Measurements from ENCODE around the gene FAF1. TPM values are rescaled to one million over a fixed set of nuclear protein-coding genes. Genes with fewer than 3 reads are reported as not detected.
A peak's percentile ranks its signal among the peaks of the same experiment; 100 is the strongest.

The FAF1 gene
- total and polyA plus RNA-seq, 9 of the 15 experiments (the other 6 are each of a cell fraction or from before 2014, with no cell fraction given), result 48.7 to 225 (median 118) TPM

GRCh38 chr1:50977575-50978143 lies 17.6 kb upstream of the FAF1 start (continued):
- TF ChIP-seq, protein P1, sequence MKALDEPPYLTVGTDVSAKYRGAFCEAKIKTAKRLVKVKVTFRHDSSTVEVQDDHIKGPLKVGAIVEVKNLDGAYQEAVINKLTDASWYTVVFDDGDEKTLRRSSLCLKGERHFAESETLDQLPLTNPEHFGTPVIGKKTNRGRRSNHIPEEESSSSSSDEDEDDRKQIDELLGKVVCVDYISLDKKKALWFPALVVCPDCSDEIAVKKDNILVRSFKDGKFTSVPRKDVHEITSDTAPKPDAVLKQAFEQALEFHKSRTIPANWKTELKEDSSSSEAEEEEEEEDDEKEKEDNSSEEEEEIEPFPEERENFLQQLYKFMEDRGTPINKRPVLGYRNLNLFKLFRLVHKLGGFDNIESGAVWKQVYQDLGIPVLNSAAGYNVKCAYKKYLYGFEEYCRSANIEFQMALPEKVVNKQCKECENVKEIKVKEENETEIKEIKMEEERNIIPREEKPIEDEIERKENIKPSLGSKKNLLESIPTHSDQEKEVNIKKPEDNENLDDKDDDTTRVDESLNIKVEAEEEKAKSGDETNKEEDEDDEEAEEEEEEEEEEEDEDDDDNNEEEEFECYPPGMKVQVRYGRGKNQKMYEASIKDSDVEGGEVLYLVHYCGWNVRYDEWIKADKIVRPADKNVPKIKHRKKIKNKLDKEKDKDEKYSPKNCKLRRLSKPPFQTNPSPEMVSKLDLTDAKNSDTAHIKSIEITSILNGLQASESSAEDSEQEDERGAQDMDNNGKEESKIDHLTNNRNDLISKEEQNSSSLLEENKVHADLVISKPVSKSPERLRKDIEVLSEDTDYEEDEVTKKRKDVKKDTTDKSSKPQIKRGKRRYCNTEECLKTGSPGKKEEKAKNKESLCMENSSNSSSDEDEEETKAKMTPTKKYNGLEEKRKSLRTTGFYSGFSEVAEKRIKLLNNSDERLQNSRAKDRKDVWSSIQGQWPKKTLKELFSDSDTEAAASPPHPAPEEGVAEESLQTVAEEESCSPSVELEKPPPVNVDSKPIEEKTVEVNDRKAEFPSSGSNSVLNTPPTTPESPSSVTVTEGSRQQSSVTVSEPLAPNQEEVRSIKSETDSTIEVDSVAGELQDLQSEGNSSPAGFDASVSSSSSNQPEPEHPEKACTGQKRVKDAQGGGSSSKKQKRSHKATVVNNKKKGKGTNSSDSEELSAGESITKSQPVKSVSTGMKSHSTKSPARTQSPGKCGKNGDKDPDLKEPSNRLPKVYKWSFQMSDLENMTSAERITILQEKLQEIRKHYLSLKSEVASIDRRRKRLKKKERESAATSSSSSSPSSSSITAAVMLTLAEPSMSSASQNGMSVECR (CRISPR knock-in tag; IDR thresholded peaks at IDR 0.05), result no peak; the same call in 1 of the 2 replicates
- TF ChIP-seq ZNF445 (CRISPR knock-in tag; IDR thresholded peaks at IDR 0.05; ENCODE audit: low read depth) (no peak), SMAD4 (CRISPR knock-in tag; conservative IDR thresholded peaks at IDR 0.05) (no peak; the same call in none of the 2 replicates), ZNF134 (CRISPR knock-in tag; conservative IDR thresholded peaks at IDR 0.05) (no peak), ZSCAN29 (IDR thresholded peaks at IDR 0.05) (no peak), TCF3 (CRISPR knock-in tag; IDR thresholded peaks at IDR 0.05) (no peak; the same call in none of the 2 replicates), BRD9 (IDR thresholded peaks at IDR 0.05; ENCODE audit: low read depth, partially characterized antibody) (no peak), GABPA (tag; conservative IDR thresholded peaks at IDR 0.05; ENCODE audit: low read depth) (peak; percentile 67), ETV6 (IDR thresholded peaks at IDR 0.05; ENCODE audit: borderline replicate concordance in 1 of 2, low read depth in 2 of 2, low read length in 1 of 2) (no peak), ETV6 (CRISPR knock-in tag; IDR thresholded peaks at IDR 0.05; ENCODE audit: borderline replicate concordance) (no peak), SMARCA4 (IDR thresholded peaks at IDR 0.05) (no peak), FOXM1 (IDR thresholded peaks at IDR 0.05; ENCODE audit: low read depth) (no peak), FOXM1 (CRISPR knock-in tag; IDR thresholded peaks at IDR 0.05; ENCODE audit: low read depth) (no peak), ZSCAN32 (CRISPR knock-in tag; IDR thresholded peaks at IDR 0.05) (no peak), FOXP1 (CRISPR knock-in tag; IDR thresholded peaks at IDR 0.05) (no peak), L3MBTL2 (IDR thresholded peaks at IDR 0.05) (no peak), FOS (IDR thresholded peaks at IDR 0.05; ENCODE audit: extremely low read depth, insufficient read length) (no peak), TEAD2 (tag; IDR thresholded peaks at IDR 0.05) (no peak), LCOR (CRISPR knock-in tag; IDR thresholded peaks at IDR 0.05) (no peak; the same call in 1 of the 2 replicates), MEF2D (tag; conservative IDR thresholded peaks at IDR 0.05; ENCODE audit: low read depth) (no peak), ZNF707 (CRISPR knock-in tag; conservative IDR thresholded peaks at IDR 0.05) (no peak), MCM2 (IDR thresholded peaks at IDR 0.05; ENCODE audit: low read depth) (no peak), MTF1 (CRISPR knock-in tag; IDR thresholded peaks at IDR 0.05; ENCODE audit: borderline replicate concordance) (no peak), COPS2 (conservative IDR thresholded peaks at IDR 0.05) (no peak), C11orf30 (IDR thresholded peaks at IDR 0.05; ENCODE audit: low read depth) (no peak), HMG20B (CRISPR knock-in tag; IDR thresholded peaks at IDR 0.05) (no peak), HDGF (IDR thresholded peaks at IDR 0.05) (no peak)
- TF ChIP-seq, protein P2, sequence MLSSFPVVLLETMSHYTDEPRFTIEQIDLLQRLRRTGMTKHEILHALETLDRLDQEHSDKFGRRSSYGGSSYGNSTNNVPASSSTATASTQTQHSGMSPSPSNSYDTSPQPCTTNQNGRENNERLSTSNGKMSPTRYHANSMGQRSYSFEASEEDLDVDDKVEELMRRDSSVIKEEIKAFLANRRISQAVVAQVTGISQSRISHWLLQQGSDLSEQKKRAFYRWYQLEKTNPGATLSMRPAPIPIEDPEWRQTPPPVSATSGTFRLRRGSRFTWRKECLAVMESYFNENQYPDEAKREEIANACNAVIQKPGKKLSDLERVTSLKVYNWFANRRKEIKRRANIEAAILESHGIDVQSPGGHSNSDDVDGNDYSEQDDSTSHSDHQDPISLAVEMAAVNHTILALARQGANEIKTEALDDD (IDR thresholded peaks at IDR 0.05), result no peak

Measured in K562 (cell line).